OCI-LY1 (cell line): Measurements from ENCODE around the gene PIK3C2G.

Experiments used
- CTCF ChIP-seq: fragments of 200-600 bp; sonication (generic), shearing (Covaris generic); IDR thresholded peaks from 2 replicates; pipeline ENCODE4 v1.5.1; 2017; ENCODE audit warnings: mild to moderate bottlenecking, antibody characterized with exemption, low read length, moderate library complexity, mixed read lengths
- EZH2 ChIP-seq: fragments of 200-600 bp; sonication (generic), shearing (Covaris generic); IDR thresholded peaks from 2 replicates; pipeline ENCODE4 v1.8.0; 2017; ENCODE audit warnings: borderline replicate concordance, mixed run types, mild to moderate bottlenecking, antibody characterized with exemption, low read length, moderate library complexity, mixed read lengths

- TF ChIP-seq CTCF = no peak
- no peak for TF ChIP-seq EZH2
These were observed 211.5 kb downstream of the PIK3C2G start for GRCh38 chr12:18472806-18473205.
